Measurements from ENCODE around the gene NUDT14.

Gene NUDT14

DNA sequence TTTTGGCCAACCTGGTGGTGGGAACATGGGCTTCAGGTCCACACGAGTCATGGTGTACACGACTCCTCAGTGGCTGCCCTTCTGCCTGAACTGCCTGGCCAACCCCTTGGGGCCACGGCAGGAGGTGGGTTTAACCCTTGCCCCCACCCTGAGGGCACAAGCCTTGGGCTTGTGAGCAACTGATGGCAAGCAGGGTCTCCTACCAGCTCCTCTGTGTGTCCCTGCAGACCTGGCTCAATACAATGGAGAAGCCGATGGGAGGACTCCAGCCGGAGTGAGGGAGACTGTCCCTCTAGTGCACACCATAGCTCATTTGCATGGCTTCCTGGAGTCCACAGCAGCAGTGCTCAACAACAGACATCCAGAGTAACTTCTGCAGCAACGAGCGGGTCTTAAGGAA, 40.5 kb downstream of the NUDT14 start:
- H3K27me3 ChIP-seq (ENCODE audit: low read depth, low read length), result no peaks in the 10 kb centered on the region
- H3K36me3 ChIP-seq (replicated peaks; ENCODE audit: low read depth, low read length), result no peaks in the 10 kb centered on the region
- H3K79me2 ChIP-seq (ENCODE audit: low read length), result no peaks in the 10 kb centered on the region
- no peak overlapping the region for H3K4me3 ChIP-seq (ENCODE audit: low read length)
- H3K9me3 ChIP-seq (ENCODE audit: insufficient read depth, low read length), result peaks cover 9% of the 10 kb centered on the region; the same call in 1 of the 2 replicates
- H3K4me2 ChIP-seq (ENCODE audit: low read length), result no peak overlapping the region
- H3K4me1 ChIP-seq (ENCODE audit: low read length), result no peaks in the 10 kb centered on the region
- H3K9ac ChIP-seq (ENCODE audit: low read length), result no peak overlapping the region
- H4K20me1 ChIP-seq (ENCODE audit: insufficient read depth, low read length), result no peaks in the 10 kb centered on the region
- no peak overlapping the region for H3K27ac ChIP-seq (ENCODE audit: low read length)
- no peak overlapping the region for H2AFZ ChIP-seq (ENCODE audit: low read depth, low read length)
- TF ChIP-seq EZH2phosphoT487 (IDR thresholded peaks at IDR 0.05; ENCODE audit: low read depth), result no peak
- TF ChIP-seq, protein P1, sequence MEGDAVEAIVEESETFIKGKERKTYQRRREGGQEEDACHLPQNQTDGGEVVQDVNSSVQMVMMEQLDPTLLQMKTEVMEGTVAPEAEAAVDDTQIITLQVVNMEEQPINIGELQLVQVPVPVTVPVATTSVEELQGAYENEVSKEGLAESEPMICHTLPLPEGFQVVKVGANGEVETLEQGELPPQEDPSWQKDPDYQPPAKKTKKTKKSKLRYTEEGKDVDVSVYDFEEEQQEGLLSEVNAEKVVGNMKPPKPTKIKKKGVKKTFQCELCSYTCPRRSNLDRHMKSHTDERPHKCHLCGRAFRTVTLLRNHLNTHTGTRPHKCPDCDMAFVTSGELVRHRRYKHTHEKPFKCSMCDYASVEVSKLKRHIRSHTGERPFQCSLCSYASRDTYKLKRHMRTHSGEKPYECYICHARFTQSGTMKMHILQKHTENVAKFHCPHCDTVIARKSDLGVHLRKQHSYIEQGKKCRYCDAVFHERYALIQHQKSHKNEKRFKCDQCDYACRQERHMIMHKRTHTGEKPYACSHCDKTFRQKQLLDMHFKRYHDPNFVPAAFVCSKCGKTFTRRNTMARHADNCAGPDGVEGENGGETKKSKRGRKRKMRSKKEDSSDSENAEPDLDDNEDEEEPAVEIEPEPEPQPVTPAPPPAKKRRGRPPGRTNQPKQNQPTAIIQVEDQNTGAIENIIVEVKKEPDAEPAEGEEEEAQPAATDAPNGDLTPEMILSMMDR (IDR thresholded peaks at IDR 0.05; ENCODE audit: low read depth, low read length), result no peak

DNA sequence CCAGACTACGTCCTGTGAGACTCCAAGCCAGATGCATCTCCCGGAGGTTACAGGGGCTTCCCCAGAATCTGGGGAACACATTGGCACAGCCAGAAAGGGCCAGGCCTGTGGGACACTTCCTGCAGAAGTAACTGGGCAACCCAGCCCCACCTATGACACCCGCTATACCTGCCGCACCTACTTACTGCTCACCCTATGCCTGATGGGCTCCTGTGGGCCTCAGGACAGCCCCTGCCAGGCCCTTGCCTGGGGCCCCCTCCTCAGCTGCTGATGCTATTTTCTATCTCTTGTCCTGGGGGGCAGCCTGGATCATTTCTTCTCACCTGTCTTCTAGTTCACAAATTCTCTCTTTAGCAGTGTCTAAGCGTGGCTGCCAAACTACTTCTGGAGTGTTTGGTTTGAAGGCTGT, 41.3 kb downstream of the NUDT14 start:
- Histone ChIP-seq H3K79me2 (ENCODE audit: low read length) (no peaks in the 10 kb centered on the region), H3K27ac (ENCODE audit: low read length) (no peak overlapping the region), H4K20me1 (ENCODE audit: insufficient read depth, low read length) (no peaks in the 10 kb centered on the region), H3K9ac (ENCODE audit: low read length) (no peak overlapping the region), H3K4me2 (ENCODE audit: low read length) (no peak overlapping the region), H3K9me3 (ENCODE audit: insufficient read depth, low read length) (peaks cover 9% of the 10 kb centered on the region; the same call in 1 of the 2 replicates), H2AFZ (ENCODE audit: low read depth, low read length) (no peak overlapping the region), H3K4me3 (ENCODE audit: low read length) (no peak overlapping the region), H3K36me3 (replicated peaks; ENCODE audit: low read depth, low read length) (no peaks in the 10 kb centered on the region), H3K4me1 (ENCODE audit: low read length) (no peaks in the 10 kb centered on the region), H3K27me3 (ENCODE audit: low read depth, low read length) (no peaks in the 10 kb centered on the region)
- TF ChIP-seq, protein P1 (IDR thresholded peaks at IDR 0.05; ENCODE audit: low read depth, low read length), result no peak
- no peak for TF ChIP-seq EZH2phosphoT487 (IDR thresholded peaks at IDR 0.05; ENCODE audit: low read depth)

DNA sequence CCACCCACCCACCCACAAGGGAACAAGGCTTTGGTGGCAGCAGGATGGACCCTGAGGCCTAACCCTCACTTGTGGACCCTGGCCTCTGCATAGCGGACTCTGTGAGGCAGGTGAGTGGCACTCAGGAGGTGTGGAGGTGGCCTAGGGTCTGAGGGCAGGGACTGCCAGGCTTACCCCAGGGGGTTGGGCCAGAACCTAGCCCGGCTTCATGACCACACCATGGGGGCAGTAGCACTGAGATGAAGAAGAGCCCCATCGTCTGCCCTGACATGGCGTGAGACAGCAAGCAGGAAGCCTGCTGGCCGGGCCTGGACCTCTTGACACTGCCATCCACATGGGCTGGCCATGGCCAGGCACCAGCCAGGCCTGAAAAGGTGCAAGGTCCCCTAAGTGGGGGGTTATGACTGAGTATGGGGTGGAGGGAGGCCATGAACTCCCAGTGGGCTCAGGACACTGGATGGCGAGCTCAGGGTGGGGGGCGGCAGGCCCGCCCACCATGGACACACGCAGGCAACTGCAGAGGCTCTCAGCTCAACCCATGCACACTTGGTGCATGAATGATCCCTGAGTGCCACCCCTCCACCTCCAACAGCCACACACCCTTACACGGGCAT, 41.8 kb downstream of the NUDT14 start:
- Histone ChIP-seq H3K36me3 (replicated peaks; ENCODE audit: low read depth, low read length) (no peaks in the 10 kb centered on the region), H3K4me1 (ENCODE audit: low read length) (no peaks in the 10 kb centered on the region), H3K9ac (ENCODE audit: low read length) (no peak overlapping the region), H3K4me2 (ENCODE audit: low read length) (no peak overlapping the region), H3K27ac (ENCODE audit: low read length) (no peak overlapping the region), H3K27me3 (ENCODE audit: low read depth, low read length) (no peaks in the 10 kb centered on the region), H4K20me1 (ENCODE audit: insufficient read depth, low read length) (no peaks in the 10 kb centered on the region), H3K9me3 (ENCODE audit: insufficient read depth, low read length) (peaks cover 9% of the 10 kb centered on the region; the same call in 1 of the 2 replicates), H3K4me3 (ENCODE audit: low read length) (no peak overlapping the region), H2AFZ (ENCODE audit: low read depth, low read length) (no peak overlapping the region), H3K79me2 (ENCODE audit: low read length) (no peaks in the 10 kb centered on the region)
- TF ChIP-seq, protein P1 (IDR thresholded peaks at IDR 0.05; ENCODE audit: low read depth, low read length), result no peak
- TF ChIP-seq EZH2phosphoT487 (IDR thresholded peaks at IDR 0.05; ENCODE audit: low read depth), result no peak

DNA sequence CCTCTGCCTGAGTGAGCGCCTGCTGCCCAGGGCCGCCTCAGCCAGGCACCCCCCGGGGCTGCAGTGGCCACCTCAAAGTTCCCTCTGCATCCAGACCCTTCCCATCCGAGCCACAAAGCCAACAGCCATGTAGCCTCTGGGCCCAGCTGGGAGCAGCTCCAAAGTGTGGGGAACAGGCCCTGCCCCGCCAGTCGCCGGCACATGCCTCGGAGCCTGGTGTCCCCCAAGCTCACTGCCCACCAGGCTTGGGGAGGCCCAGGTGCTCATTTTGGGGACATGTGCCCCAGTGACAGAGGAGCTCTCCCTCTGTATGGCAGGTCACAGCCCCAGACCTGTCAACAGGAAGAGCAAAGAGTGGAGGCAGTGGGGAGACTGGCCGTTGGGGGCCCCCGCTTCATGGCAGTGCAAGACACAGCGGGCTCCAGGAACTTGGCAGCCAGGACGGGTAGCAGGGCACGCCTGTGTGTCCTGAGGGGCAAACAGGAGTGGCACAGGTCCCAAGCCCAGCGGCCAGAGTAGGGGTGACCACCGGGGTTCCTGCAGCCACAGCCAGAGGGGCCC, 42.5 kb downstream of the NUDT14 start:
- H4K20me1 ChIP-seq (ENCODE audit: insufficient read depth, low read length), result no peaks in the 10 kb centered on the region
- H3K79me2 ChIP-seq (ENCODE audit: low read length), result no peaks in the 10 kb centered on the region
- no peak overlapping the region for H3K4me2 ChIP-seq (ENCODE audit: low read length)
- H3K4me3 ChIP-seq (ENCODE audit: low read length), result no peak overlapping the region
- no peak for TF ChIP-seq EZH2phosphoT487 (IDR thresholded peaks at IDR 0.05; ENCODE audit: low read depth)
- TF ChIP-seq, protein P1 (IDR thresholded peaks at IDR 0.05; ENCODE audit: low read depth, low read length), result no peak
- H3K9me3 ChIP-seq (ENCODE audit: insufficient read depth, low read length), result peaks cover 9% of the 10 kb centered on the region; the same call in 1 of the 2 replicates
- H3K4me1 ChIP-seq (ENCODE audit: low read length), result no peaks in the 10 kb centered on the region
- no peaks in the 10 kb centered on the region for H3K27me3 ChIP-seq (ENCODE audit: low read depth, low read length)
- no peak overlapping the region for H3K9ac ChIP-seq (ENCODE audit: low read length)
- no peak overlapping the region for H3K27ac ChIP-seq (ENCODE audit: low read length)
- no peaks in the 10 kb centered on the region for H3K36me3 ChIP-seq (replicated peaks; ENCODE audit: low read depth, low read length)
- no peak overlapping the region for H2AFZ ChIP-seq (ENCODE audit: low read depth, low read length)

Data from OCI-LY3 (cell line).